Measurements from ENCODE around the gene RER1.

Gene RER1

GRCh38 chr1:2376931-2377672 lies 14.5 kb upstream of the RER1 start:
- DNase-seq, result no peak

GRCh38 chr1:2377751-2378440 lies 13.7 kb upstream of the RER1 start:
- no peak for DNase-seq

- DNase-seq, result no peak
Observed at GRCh38 chr1:2378441-2378851, 13.2 kb upstream of the RER1 start.

GRCh38 chr1:2378956-2379732 lies 12.5 kb upstream of the RER1 start:
- no peak for DNase-seq

GRCh38 chr1:2379733-2380404 lies 11.8 kb upstream of the RER1 start:
- DNase-seq, result no peak

- DNase-seq, result no peak
Observed at GRCh38 chr1:2380816-2381591, 10.6 kb upstream of the RER1 start.

GRCh38 chr1:2381741-2382620 lies 9.7 kb upstream of the RER1 start:
- peak; percentile 75 for DNase-seq

- DNase-seq, result peak; percentile 24
Observed at GRCh38 chr1:2382621-2383361, 8.8 kb upstream of the RER1 start.

- no peak for DNase-seq
Observed at GRCh38 chr1:2383576-2383975, 8.1 kb upstream of the RER1 start.

GRCh38 chr1:2384130-2384860 lies 7.3 kb upstream of the RER1 start:
- no peak for DNase-seq

GRCh38 chr1:2384941-2385481 lies 6.6 kb upstream of the RER1 start:
- DNase-seq, result no peak

GRCh38 chr1:2385606-2386280 lies 5.9 kb upstream of the RER1 start:
- DNase-seq, result no peak

GRCh38 chr1:2386636-2387611 lies 4.7 kb upstream of the RER1 start:
- DNase-seq, result no peak

GRCh38 chr1:2388004-2388913 lies 3.4 kb upstream of the RER1 start:
- no peak for DNase-seq

- no peak for DNase-seq
Observed at GRCh38 chr1:2389644-2390043, 2.0 kb upstream of the RER1 start.

- no peak for DNase-seq
Observed at GRCh38 chr1:2391931-2392509, 379 bp downstream of the RER1 start.
